NCI-H524 (cell line): ENCODE data around the gene NEK9.

Experiments used
- DNase-seq, 2 experiments: peaks; one replicate each; lab custom pipeline; 2025; lab: John Stamatoyannopoulos, UW

Gene NEK9

GRCh38 chr14:75067212-75067611 is 59.6 kb downstream of the NEK9 start:
- no peak for DNase-seq

GRCh38 chr14:75066691-75067090 is 60.2 kb downstream of the NEK9 start:
- DNase-seq, result no peak

- no peak for DNase-seq
These were observed 62.7 kb downstream of the NEK9 start for GRCh38 chr14:75064205-75064567.

- peak; percentile 98 for DNase-seq
These were observed 63.2 kb downstream of the NEK9 start, which contains the start of gene ACYP1 for GRCh38 chr14:75063491-75064204. TSS of gene ACYP1 (minus strand) at chr14:75064024. CDS start at chr14:75063553, 471 bp downstream.

GRCh38 chr14:75063013-75063412 is 63.8 kb downstream of the NEK9 start:
- no peak for DNase-seq

- no peak for DNase-seq
These were observed 66.4 kb downstream of the NEK9 start for GRCh38 chr14:75060420-75060819.

- no peak for DNase-seq
These were observed 67.2 kb downstream of the NEK9 start for GRCh38 chr14:75059642-75060041.

GRCh38 chr14:75054421-75054820 is 72.4 kb downstream of the NEK9 start:
- no peak for DNase-seq

- DNase-seq, result peak in 1 of 2 experiments; percentile 29
These were observed 73.2 kb downstream of the NEK9 start for GRCh38 chr14:75053396-75054291.

- DNase-seq, result no peak
These were observed 75.3 kb downstream of the NEK9 start for GRCh38 chr14:75051556-75051899.

- peak; percentile 89 to 95 for DNase-seq
These were observed 75.8 kb downstream of the NEK9 start, which contains the start of gene MLH3 for GRCh38 chr14:75050852-75051555. TSS of gene MLH3 (minus strand) at chr14:75051467. CDS start at chr14:75049655, 1,812 bp downstream.

- no peak for DNase-seq
These were observed 77.1 kb downstream of the NEK9 start for GRCh38 chr14:75049731-75050201.

- DNase-seq, result no peak
These were observed 77.7 kb downstream of the NEK9 start for GRCh38 chr14:75049136-75049535.

GRCh38 chr14:75048101-75048500 is 78.7 kb downstream of the NEK9 start:
- DNase-seq, result no peak

GRCh38 chr14:75047506-75047905 is 79.3 kb downstream of the NEK9 start:
- DNase-seq, result no peak

- DNase-seq, result no peak
These were observed 79.9 kb downstream of the NEK9 start for GRCh38 chr14:75046899-75047298.

GRCh38 chr14:75046275-75046674 is 80.6 kb downstream of the NEK9 start:
- DNase-seq, result peak in 1 of 2 experiments; percentile 38

GRCh38 chr14:75044752-75045151 is 82.1 kb downstream of the NEK9 start:
- peak; percentile 48 to 70 for DNase-seq

GRCh38 chr14:75044322-75044721 is 82.5 kb downstream of the NEK9 start:
- peak; percentile 33 to 75 for DNase-seq

- peak; percentile 34 to 52 for DNase-seq
These were observed 84.8 kb downstream of the NEK9 start for GRCh38 chr14:75042035-75042434.

GRCh38 chr14:75041613-75042012 is 85.2 kb downstream of the NEK9 start:
- DNase-seq, result no peak

GRCh38 chr14:75040959-75041358 is 85.9 kb downstream of the NEK9 start:
- no peak for DNase-seq
